Measurements from ENCODE around the gene CFAP77.

Gene CFAP77

GRCh38 chr9:132552041-132552440 is 142.0 kb downstream of the CFAP77 start (continued):
- TF ChIP-seq PRDM2 (tag by site-specific recombination; IDR thresholded peaks at IDR 0.05; ENCODE audit: borderline replicate concordance) (no peak), ZNF18 (tag by site-specific recombination; IDR thresholded peaks at IDR 0.05) (no peak), SP3 (tag by site-specific recombination; IDR thresholded peaks at IDR 0.05) (no peak), PRDM1 (tag by site-specific recombination; IDR thresholded peaks at IDR 0.05) (no peak)

- TF ChIP-seq ZBTB17 (tag by site-specific recombination; IDR thresholded peaks at IDR 0.05) (peak; percentile 84), ZNF350 (tag by site-specific recombination; IDR thresholded peaks at IDR 0.05) (no peak), ZNF366 (tag by site-specific recombination; conservative IDR thresholded peaks at IDR 0.05) (peak; percentile 97)
- Histone ChIP-seq H3K4me1 (ENCODE audit: control insufficient read depth, insufficient read depth, low read length) (no peaks in the 10 kb centered on the region), H3K4me3 (ENCODE audit: low read depth, low read length) (no peak overlapping the region), H3K27ac (ENCODE audit: extremely low read depth, low read depth, low read length) (no peak overlapping the region), H3K9me3 (ENCODE audit: control insufficient read depth, insufficient read depth, low read depth, low read length) (no peaks in the 10 kb centered on the region), H3K36me3 (ENCODE audit: control insufficient read depth in 2 of 2, insufficient read depth in 1 of 2, low read length in 2 of 2) (no peaks in the 10 kb centered on the region)
- ChIA-PET POLR2A (no interaction called here), CTCF (interaction anchor here (0.6 kb wide), 1 partner anchor 80 kb away, joined by 3 read pairs; no protein-coding TSS in a partner anchor)
Observed at GRCh38 chr9:132554755-132555154, 144.7 kb downstream of the CFAP77 start.

GRCh38 chr9:132555528-132555927 is 145.5 kb downstream of the CFAP77 start:
- POLR2A ChIA-PET = no interaction called here
- Histone ChIP-seq H3K9me3 (ENCODE audit: control insufficient read depth, insufficient read depth, low read depth, low read length) (no peaks in the 10 kb centered on the region), H3K36me3 (ENCODE audit: control insufficient read depth in 2 of 2, insufficient read depth in 1 of 2, low read length in 2 of 2) (no peaks in the 10 kb centered on the region), H3K4me3 (ENCODE audit: low read depth, low read length) (no peak overlapping the region), H3K4me1 (ENCODE audit: control insufficient read depth, insufficient read depth, low read length) (no peaks in the 10 kb centered on the region), H3K27ac (ENCODE audit: extremely low read depth, low read depth, low read length) (no peak overlapping the region)
- CTCF ChIA-PET = interaction anchor here (0.6 to 0.9 kb wide), 2 partner anchors 12 to 80 kb away, joined by 3 read pairs; no protein-coding TSS in a partner anchor
- TF ChIP-seq ZNF555 (tag by site-specific recombination; conservative IDR thresholded peaks at IDR 0.05) (no peak), YY2 (tag by site-specific recombination; IDR thresholded peaks at IDR 0.05) (no peak), KLF1 (tag by site-specific recombination; IDR thresholded peaks at IDR 0.05) (no peak), ZNF707 (tag by site-specific recombination; IDR thresholded peaks at IDR 0.05) (no peak), ZNF580 (tag by site-specific recombination; IDR thresholded peaks at IDR 0.05) (no peak), ZBTB11 (tag by site-specific recombination; conservative IDR thresholded peaks at IDR 0.05; ENCODE audit: low read depth) (no peak), SCRT2 (tag by site-specific recombination; IDR thresholded peaks at IDR 0.05) (no peak), ZBTB10 (tag by site-specific recombination; IDR thresholded peaks at IDR 0.05) (no peak), ZNF513 (tag by site-specific recombination; IDR thresholded peaks at IDR 0.05) (no peak)
